Astrocyte (in vitro differentiated cells and primary cell): ENCODE measurements around the gene SRCAP. TPM values are rescaled to one million over a fixed set of nuclear protein-coding genes. Genes with fewer than 3 reads are reported as not detected.

Source experiments
- DNase-seq: peaks from one replicate; pipeline ENCODE4 v3.0.0-alpha.2; 2010; ENCODE audit warnings: low read depth
- FAIRE-seq: peaks from 2 replicates; lab custom pipeline; 2011; peaks lifted over from hg19 to GRCh38; lab: Jason Lieb, UNC
- H2AFZ ChIP-seq: 2 replicates; pipeline ENCODE4 v1.6.0; 2012; ENCODE audit warnings: low read depth, low read length, inconsistent platforms
- H3K27ac ChIP-seq: 2 replicates; pipeline ENCODE4 v1.5.1; 2011; ENCODE audit warnings: low read depth, low read length, inconsistent platforms
- H3K27me3 ChIP-seq: 2 replicates; pipeline ENCODE4 v1.6.0; 2011; ENCODE audit warnings: low read length, inconsistent platforms; ENCODE audit not compliant: insufficient read depth
- H3K36me3 ChIP-seq: 2 replicates; pipeline ENCODE4 v1.5.1; 2011; ENCODE audit warnings: low read length, inconsistent platforms; ENCODE audit not compliant: insufficient read depth
- H3K4me1 ChIP-seq: 2 replicates; pipeline ENCODE4 v1.5.1; 2011; ENCODE audit warnings: low read length, inconsistent platforms; ENCODE audit not compliant: insufficient read depth
- H3K4me2 ChIP-seq: 2 replicates; pipeline ENCODE4 v1.6.0; 2012; ENCODE audit warnings: low read length, inconsistent platforms
- H3K4me3 ChIP-seq: 2 replicates; pipeline ENCODE4 v1.5.1; 2011; ENCODE audit warnings: low read depth, mild to moderate bottlenecking, low read length, inconsistent platforms; ENCODE audit not compliant: insufficient read depth
- H3K79me2 ChIP-seq: 2 replicates; pipeline ENCODE4 v1.6.0; 2012; ENCODE audit warnings: mild to moderate bottlenecking, low read length, inconsistent platforms; ENCODE audit not compliant: insufficient read depth
- H3K9ac ChIP-seq: 2 replicates; pipeline ENCODE4 v1.6.0; 2012; ENCODE audit warnings: mild to moderate bottlenecking, low read length, inconsistent platforms
- H3K9me3 ChIP-seq: 2 replicates; pipeline ENCODE4 v1.5.1; 2012; ENCODE audit warnings: low read depth, mild to moderate bottlenecking, low read length, inconsistent platforms; ENCODE audit not compliant: insufficient read depth
- H4K20me1 ChIP-seq: 2 replicates; pipeline ENCODE4 v1.6.0; 2012; ENCODE audit warnings: low read length, inconsistent platforms; ENCODE audit not compliant: insufficient read depth
- H3K27ac Mint-ChIP-seq: one replicate; pipeline ENCODE4 v1.8.0; 2021; ENCODE audit warnings: mild to moderate bottlenecking, mixed read lengths; ENCODE audit not compliant: unreplicated experiment
- H3K27me3 Mint-ChIP-seq: one replicate; pipeline ENCODE4 v1.8.0; 2021; ENCODE audit warnings: low read depth, mixed read lengths; ENCODE audit not compliant: unreplicated experiment
- H3K36me3 Mint-ChIP-seq: one replicate; pipeline ENCODE4 v1.8.0; 2021; ENCODE audit warnings: low read depth, mixed read lengths; ENCODE audit not compliant: unreplicated experiment
- H3K4me1 Mint-ChIP-seq: one replicate; pipeline ENCODE4 v1.8.0; 2021; ENCODE audit warnings: low read depth, mixed read lengths; ENCODE audit not compliant: unreplicated experiment
- H3K4me3 Mint-ChIP-seq: one replicate; pipeline ENCODE4 v1.8.0; 2021; ENCODE audit warnings: mild to moderate bottlenecking, moderate library complexity, mixed read lengths; ENCODE audit not compliant: unreplicated experiment
- H3K9me3 Mint-ChIP-seq: one replicate; pipeline ENCODE4 v1.8.0; 2021; ENCODE audit warnings: mild to moderate bottlenecking, mixed read lengths; ENCODE audit not compliant: unreplicated experiment
- CTCF ChIP-seq: IDR thresholded peaks from 2 replicates; pipeline ENCODE4 v1.5.1; 2011; ENCODE audit warnings: low read depth, mild to moderate bottlenecking, inconsistent platforms, low read length, moderate library complexity; ENCODE audit not compliant: insufficient read depth
- EZH2 ChIP-seq: IDR thresholded peaks from 2 replicates; pipeline ENCODE4 v1.6.1; 2012; ENCODE audit warnings: mild to moderate bottlenecking, low read length, inconsistent platforms; ENCODE audit not compliant: insufficient read depth
- total RNA-seq: library from RNA; stranded (reverse); gene quantifications from 2 replicates; pipeline ENCODE4 v1.2.1, GENCODE V29; 2021

The SRCAP gene
- total RNA-seq, 1 donor from 2014 or later: 50.4 TPM

GRCh38 chr16:30678586-30678970 is 20.4 kb upstream of the SRCAP start:
- H3K27me3 Mint-ChIP-seq: peaks cover 46% of the 10 kb centered on the region
- H3K27ac Mint-ChIP-seq: no peak overlapping the region
- Histone ChIP-seq H3K4me1 (no peaks in the 10 kb centered on the region), H3K27ac (no peak overlapping the region), H3K27me3 (no peaks in the 10 kb centered on the region), H2AFZ (no peak overlapping the region), H3K9me3 (no peaks in the 10 kb centered on the region), H4K20me1 (no peaks in the 10 kb centered on the region), H3K9ac (no peak overlapping the region), H3K4me3 (no peak overlapping the region), H3K79me2 (no peaks in the 10 kb centered on the region), H3K36me3 (no peaks in the 10 kb centered on the region), H3K4me2 (no peak overlapping the region)
- TF ChIP-seq EZH2 (no peak), CTCF (no peak)
- no peak overlapping the region for H3K4me3 Mint-ChIP-seq
- no peak for DNase-seq
- H3K4me1 Mint-ChIP-seq: no peaks in the 10 kb centered on the region
- FAIRE-seq: no peak
- peaks cover 2% of the 10 kb centered on the region for H3K9me3 Mint-ChIP-seq
- H3K36me3 Mint-ChIP-seq: no peaks in the 10 kb centered on the region

GRCh38 chr16:30680326-30680725 is 18.6 kb upstream of the SRCAP start:
- H3K4me2 ChIP-seq: no peak overlapping the region
- no peaks in the 10 kb centered on the region for H3K27me3 ChIP-seq
- no peak for TF ChIP-seq CTCF
- no peak for TF ChIP-seq EZH2
- no peak overlapping the region for H3K9ac ChIP-seq
- no peaks in the 10 kb centered on the region for H3K36me3 ChIP-seq
- Mint-ChIP-seq H3K27me3 (peaks cover 51% of the 10 kb centered on the region), H3K4me3 (no peak overlapping the region), H3K4me1 (no peaks in the 10 kb centered on the region), H3K36me3 (no peaks in the 10 kb centered on the region), H3K9me3 (peaks cover 2% of the 10 kb centered on the region), H3K27ac (no peak overlapping the region)
- H3K79me2 ChIP-seq: no peaks in the 10 kb centered on the region
- H4K20me1 ChIP-seq: no peaks in the 10 kb centered on the region
- H2AFZ ChIP-seq: no peak overlapping the region
- H3K9me3 ChIP-seq: no peaks in the 10 kb centered on the region
- no peak overlapping the region for H3K4me3 ChIP-seq
- no peak for FAIRE-seq
- DNase-seq: no peak
- H3K4me1 ChIP-seq: no peaks in the 10 kb centered on the region
- no peak overlapping the region for H3K27ac ChIP-seq

GRCh38 chr16:30688701-30689100 is 10.3 kb upstream of the SRCAP start:
- Histone ChIP-seq H2AFZ (no peak overlapping the region), H4K20me1 (no peaks in the 10 kb centered on the region), H3K4me2 (no peak overlapping the region), H3K27ac (no peak overlapping the region), H3K4me1 (no peaks in the 10 kb centered on the region), H3K36me3 (no peaks in the 10 kb centered on the region), H3K79me2 (no peaks in the 10 kb centered on the region), H3K9me3 (no peaks in the 10 kb centered on the region), H3K9ac (no peak overlapping the region), H3K27me3 (no peaks in the 10 kb centered on the region), H3K4me3 (no peak overlapping the region)
- FAIRE-seq (no peak), DNase-seq (no peak)
- Mint-ChIP-seq H3K36me3 (peaks cover 2% of the 10 kb centered on the region), H3K9me3 (peaks cover 2% of the 10 kb centered on the region), H3K4me3 (no peak overlapping the region), H3K27me3 (peaks cover 49% of the 10 kb centered on the region), H3K27ac (no peak overlapping the region), H3K4me1 (no peaks in the 10 kb centered on the region)
- TF ChIP-seq EZH2 (no peak), CTCF (no peak)
